HepG2 (cell line): ENCODE measurements around the gene TM2D3. TPM values are rescaled to one million over a fixed set of nuclear protein-coding genes. Genes with fewer than 3 reads are reported as not detected.
A peak's percentile ranks its signal among the peaks of the same experiment; 100 is the strongest.

Experiments used
- FOXO1 ChIP-seq: sonication (generic); formaldehyde crosslinking; IDR thresholded peaks from 2 replicates; pipeline ENCODE4 v1.4.0; 2020; ENCODE audit warnings: missing genetic modification reagents
- HNRNPLL ChIP-seq: fragments of 200-400 bp; formaldehyde crosslinking; IDR thresholded peaks from 2 replicates; pipeline ENCODE4 v1.6.1; 2017; ENCODE audit warnings: mild to moderate bottlenecking, low read depth, low read length; ENCODE audit not compliant: poor library complexity, severe bottlenecking
- MIXL1 ChIP-seq: IDR thresholded peaks from 2 replicates; pipeline ENCODE4 v1.6.1; 2016
- MTA3 ChIP-seq: sonication (generic); formaldehyde crosslinking; IDR thresholded peaks from 2 replicates; pipeline ENCODE4 v1.4.0; 2020; ENCODE audit warnings: missing genetic modification reagents
- RXRB ChIP-seq: IDR thresholded peaks from 2 replicates; pipeline ENCODE4 v1.6.1; 2016; ENCODE audit warnings: borderline replicate concordance, missing genetic modification reagents, missing compliant biosample characterization
- SIN3B ChIP-seq: fragments of 150-350 bp; IDR thresholded peaks from 2 replicates; pipeline ENCODE4 v1.6.1; 2014; ENCODE audit warnings: low read length
- SMYD3 ChIP-seq: sonication (generic); formaldehyde crosslinking; IDR thresholded peaks from 2 replicates; pipeline ENCODE4 v1.8.1; 2023; ENCODE audit warnings: mild to moderate bottlenecking, missing genetic modification reagents
- SRSF9 ChIP-seq: fragments of 200-400 bp; formaldehyde crosslinking; IDR thresholded peaks from 2 replicates; pipeline ENCODE4 v1.6.1; 2018; ENCODE audit warnings: borderline replicate concordance, mild to moderate bottlenecking, low read depth, low read length; ENCODE audit not compliant: insufficient read depth, poor library complexity, severe bottlenecking
- YEATS4 ChIP-seq: sonication (generic); formaldehyde crosslinking; IDR thresholded peaks from 2 replicates; pipeline ENCODE4 v1.4.0; 2020; ENCODE audit warnings: missing genetic modification reagents, borderline replicate concordance
- ZBTB8A ChIP-seq: sonication (generic); formaldehyde crosslinking; IDR thresholded peaks from 2 replicates; pipeline ENCODE4 v1.4.0; 2020; ENCODE audit warnings: mild to moderate bottlenecking, low read depth, missing genetic modification reagents, borderline replicate concordance
- ZFP36L1 ChIP-seq: sonication (generic); formaldehyde crosslinking; IDR thresholded peaks from 2 replicates; pipeline ENCODE4 v1.8.0; 2022; ENCODE audit warnings: mild to moderate bottlenecking, missing genetic modification reagents, moderate library complexity
- ZKSCAN5 ChIP-seq: sonication (generic); formaldehyde crosslinking; IDR thresholded peaks from 2 replicates; pipeline ENCODE4 v1.5.1; 2020; ENCODE audit warnings: mild to moderate bottlenecking, missing genetic modification reagents
- ZNF644 ChIP-seq: IDR thresholded peaks from 2 replicates; pipeline ENCODE4 v1.6.1; 2016; ENCODE audit warnings: low read depth
- polyA plus RNA-seq, 8 experiments: library from polyadenylated mRNA; depleted of rRNA in 3 of 8; stranded (reverse) in 7 of 8; unstranded in 1 of 8; fragments of >200 nt; fragmentation: Illumina TruSeq in 4 of 8; extraction: Trizol in 4 of 8; gene quantifications; 2 replicates each; pipeline versions ENCODE4 v1.2.1 to v1.2.3, GENCODE V29; 2011 to 2016; ENCODE audit warnings: low read depth in 4 of 8, missing spikeins in 1 of 8, mixed read lengths in 1 of 8; ENCODE audit not compliant: insufficient read depth in 1 of 8
- total RNA-seq, 5 experiments: library from RNA; depleted of rRNA; stranded (reverse); fragments of >200 nt; fragmentation: Illumina TruSeq; extraction: Trizol; gene quantifications; 2 replicates each; pipeline ENCODE4 v1.2.3, GENCODE V29; 2016; ENCODE audit warnings: low read depth in 1 of 5
- TF ChIP-seq, protein P1 (sequence below): sonication (generic); formaldehyde crosslinking; IDR thresholded peaks from 2 replicates; pipeline ENCODE4 v1.4.0; 2020; ENCODE audit warnings: missing genetic modification reagents
- TF ChIP-seq, protein P2 (sequence below): sonication (generic); formaldehyde crosslinking; IDR thresholded peaks from 2 replicates; pipeline ENCODE4 v1.4.0; 2020; ENCODE audit warnings: mild to moderate bottlenecking, missing genetic modification reagents
- TF ChIP-seq, protein P3 (sequence below): sonication (generic); formaldehyde crosslinking; IDR thresholded peaks from 2 replicates; pipeline ENCODE4 v1.4.0; 2020; ENCODE audit warnings: missing genetic modification reagents

TM2D3 gene
- total and polyA plus RNA-seq, 2 of the 13 experiments (the other 11 are each of a cell fraction or from before 2014, with no cell fraction given) = 31.1 to 72.7 TPM

- TF ChIP-seq, protein P1, sequence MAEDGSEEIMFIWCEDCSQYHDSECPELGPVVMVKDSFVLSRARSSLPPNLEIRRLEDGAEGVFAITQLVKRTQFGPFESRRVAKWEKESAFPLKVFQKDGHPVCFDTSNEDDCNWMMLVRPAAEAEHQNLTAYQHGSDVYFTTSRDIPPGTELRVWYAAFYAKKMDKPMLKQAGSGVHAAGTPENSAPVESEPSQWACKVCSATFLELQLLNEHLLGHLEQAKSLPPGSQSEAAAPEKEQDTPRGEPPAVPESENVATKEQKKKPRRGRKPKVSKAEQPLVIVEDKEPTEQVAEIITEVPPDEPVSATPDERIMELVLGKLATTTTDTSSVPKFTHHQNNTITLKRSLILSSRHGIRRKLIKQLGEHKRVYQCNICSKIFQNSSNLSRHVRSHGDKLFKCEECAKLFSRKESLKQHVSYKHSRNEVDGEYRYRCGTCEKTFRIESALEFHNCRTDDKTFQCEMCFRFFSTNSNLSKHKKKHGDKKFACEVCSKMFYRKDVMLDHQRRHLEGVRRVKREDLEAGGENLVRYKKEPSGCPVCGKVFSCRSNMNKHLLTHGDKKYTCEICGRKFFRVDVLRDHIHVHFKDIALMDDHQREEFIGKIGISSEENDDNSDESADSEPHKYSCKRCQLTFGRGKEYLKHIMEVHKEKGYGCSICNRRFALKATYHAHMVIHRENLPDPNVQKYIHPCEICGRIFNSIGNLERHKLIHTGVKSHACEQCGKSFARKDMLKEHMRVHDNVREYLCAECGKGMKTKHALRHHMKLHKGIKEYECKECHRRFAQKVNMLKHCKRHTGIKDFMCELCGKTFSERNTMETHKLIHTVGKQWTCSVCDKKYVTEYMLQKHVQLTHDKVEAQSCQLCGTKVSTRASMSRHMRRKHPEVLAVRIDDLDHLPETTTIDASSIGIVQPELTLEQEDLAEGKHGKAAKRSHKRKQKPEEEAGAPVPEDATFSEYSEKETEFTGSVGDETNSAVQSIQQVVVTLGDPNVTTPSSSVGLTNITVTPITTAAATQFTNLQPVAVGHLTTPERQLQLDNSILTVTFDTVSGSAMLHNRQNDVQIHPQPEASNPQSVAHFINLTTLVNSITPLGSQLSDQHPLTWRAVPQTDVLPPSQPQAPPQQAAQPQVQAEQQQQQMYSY (CRISPR knock-in tag) = no peak
- TF ChIP-seq MIXL1 = no peak
- no peak for TF ChIP-seq MTA3 (CRISPR knock-in tag)
- TF ChIP-seq ZFP36L1 (CRISPR knock-in tag) = no peak
- TF ChIP-seq ZNF644 (CRISPR knock-in tag) = no peak
- TF ChIP-seq, protein P2, sequence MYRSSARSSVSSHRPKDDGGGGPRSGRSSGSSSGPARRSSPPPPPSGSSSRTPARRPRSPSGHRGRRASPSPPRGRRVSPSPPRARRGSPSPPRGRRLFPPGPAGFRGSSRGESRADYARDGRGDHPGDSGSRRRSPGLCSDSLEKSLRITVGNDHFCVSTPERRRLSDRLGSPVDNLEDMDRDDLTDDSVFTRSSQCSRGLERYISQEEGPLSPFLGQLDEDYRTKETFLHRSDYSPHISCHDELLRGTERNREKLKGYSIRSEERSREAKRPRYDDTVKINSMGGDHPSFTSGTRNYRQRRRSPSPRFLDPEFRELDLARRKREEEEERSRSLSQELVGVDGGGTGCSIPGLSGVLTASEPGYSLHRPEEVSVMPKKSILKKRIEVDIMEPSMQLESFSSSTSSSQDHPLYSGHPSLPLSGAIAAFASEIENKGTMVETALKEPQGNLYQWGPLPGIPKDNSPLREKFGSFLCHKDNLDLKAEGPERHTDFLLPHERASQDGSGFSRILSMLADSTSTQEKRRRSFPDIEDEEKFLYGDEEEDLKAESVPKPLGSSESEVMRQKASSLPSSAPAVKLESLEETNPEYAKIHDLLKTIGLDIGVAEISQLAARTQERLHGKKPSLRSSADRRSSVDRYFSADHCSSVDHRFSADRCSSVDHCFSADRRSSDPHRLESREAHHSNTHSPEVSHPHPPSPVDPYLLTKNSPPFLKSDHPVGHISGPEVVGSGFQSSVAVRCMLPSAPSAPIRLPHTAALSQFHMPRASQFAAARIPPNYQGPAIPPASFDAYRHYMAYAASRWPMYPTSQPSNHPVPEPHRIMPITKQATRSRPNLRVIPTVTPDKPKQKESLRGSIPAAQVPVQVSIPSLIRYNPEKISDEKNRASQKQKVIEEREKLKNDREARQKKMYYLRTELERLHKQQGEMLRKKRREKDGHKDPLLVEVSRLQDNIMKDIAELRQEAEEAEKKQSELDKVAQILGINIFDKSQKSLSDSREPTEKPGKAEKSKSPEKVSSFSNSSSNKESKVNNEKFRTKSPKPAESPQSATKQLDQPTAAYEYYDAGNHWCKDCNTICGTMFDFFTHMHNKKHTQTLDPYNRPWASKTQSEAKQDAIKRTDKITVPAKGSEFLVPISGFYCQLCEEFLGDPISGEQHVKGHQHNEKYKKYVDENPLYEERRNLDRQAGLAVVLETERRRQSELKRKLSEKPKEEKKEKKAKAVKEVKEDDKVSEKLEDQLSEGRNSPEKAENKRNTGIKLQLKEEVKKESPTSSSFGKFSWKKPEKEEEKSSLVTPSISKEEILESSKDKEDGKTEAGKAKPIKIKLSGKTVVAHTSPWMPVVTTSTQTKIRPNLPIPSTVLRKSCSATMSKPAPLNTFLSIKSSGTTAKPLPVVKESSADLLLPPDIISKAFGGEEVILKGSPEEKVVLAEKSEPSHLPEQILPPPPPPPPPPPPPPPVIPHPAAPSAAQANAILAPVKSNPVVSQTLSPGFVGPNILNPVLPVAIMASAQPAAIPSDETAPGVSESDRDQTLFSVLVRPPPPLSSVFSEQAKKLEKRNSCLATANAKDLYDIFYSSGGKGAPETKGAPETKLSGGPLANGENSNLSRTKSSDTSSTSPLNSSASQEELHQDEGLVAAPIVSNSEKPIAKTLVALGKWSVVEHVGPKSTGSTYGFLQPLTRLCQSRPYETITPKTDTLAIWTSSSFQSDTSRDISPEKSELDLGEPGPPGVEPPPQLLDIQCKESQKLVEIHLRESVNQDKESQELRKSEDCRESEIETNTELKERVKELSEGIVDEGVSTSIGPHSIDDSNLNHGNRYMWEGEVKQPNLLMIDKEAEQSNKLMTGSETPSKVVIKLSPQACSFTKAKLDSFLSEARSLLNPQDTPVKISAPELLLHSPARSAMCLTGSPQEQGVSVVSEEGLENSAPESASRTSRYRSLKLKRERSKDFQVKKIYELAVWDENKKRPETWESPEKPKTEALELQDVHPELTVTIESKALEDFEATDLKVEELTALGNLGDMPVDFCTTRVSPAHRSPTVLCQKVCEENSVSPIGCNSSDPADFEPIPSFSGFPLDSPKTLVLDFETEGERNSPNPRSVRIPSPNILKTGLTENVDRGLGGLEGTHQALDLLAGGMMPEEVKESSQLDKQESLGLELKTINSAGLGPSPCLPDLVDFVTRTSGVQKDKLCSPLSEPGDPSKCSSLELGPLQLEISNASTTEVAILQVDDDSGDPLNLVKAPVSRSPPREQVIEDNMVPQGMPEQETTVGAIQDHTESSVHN (CRISPR knock-in tag) = no peak
- TF ChIP-seq RXRB = peak; percentile 48; the same call in 1 of the 2 replicates
- TF ChIP-seq SRSF9 = no peak
- no peak for TF ChIP-seq SMYD3 (CRISPR knock-in tag)
- no peak for TF ChIP-seq SIN3B
- TF ChIP-seq HNRNPLL = no peak
- no peak for TF ChIP-seq FOXO1 (CRISPR knock-in tag)
- no peak for TF ChIP-seq ZBTB8A
- TF ChIP-seq, protein P3, sequence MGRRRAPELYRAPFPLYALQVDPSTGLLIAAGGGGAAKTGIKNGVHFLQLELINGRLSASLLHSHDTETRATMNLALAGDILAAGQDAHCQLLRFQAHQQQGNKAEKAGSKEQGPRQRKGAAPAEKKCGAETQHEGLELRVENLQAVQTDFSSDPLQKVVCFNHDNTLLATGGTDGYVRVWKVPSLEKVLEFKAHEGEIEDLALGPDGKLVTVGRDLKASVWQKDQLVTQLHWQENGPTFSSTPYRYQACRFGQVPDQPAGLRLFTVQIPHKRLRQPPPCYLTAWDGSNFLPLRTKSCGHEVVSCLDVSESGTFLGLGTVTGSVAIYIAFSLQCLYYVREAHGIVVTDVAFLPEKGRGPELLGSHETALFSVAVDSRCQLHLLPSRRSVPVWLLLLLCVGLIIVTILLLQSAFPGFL = no peak
- TF ChIP-seq ZKSCAN5 (CRISPR knock-in tag) = no peak
- no peak; the same call in 1 of the 2 replicates for TF ChIP-seq YEATS4 (CRISPR knock-in tag)
Observed at GRCh38 chr15:101613130-101614000, 38.8 kb downstream of the TM2D3 start (continued).
